Gastrocnemius medialis (tissue), 4 donors: ENCODE data around the gene GNB1.

ENCODE experiments used
- CTCF ChIP-seq, 5 experiments: fragments of 450-650 bp in 3 of 5; fragments of 200-600 bp in 2 of 5; sonication (generic) in 2 of 5; IDR thresholded peaks in 4 of 5; conservative IDR thresholded peaks in 1 of 5; 1 replicate in 4 of 5; 2 replicates in 1 of 5; pipeline ENCODE4 v1.5.1; 2016 to 2019; ENCODE audit warnings: antibody characterized with exemption in 5 of 5, mild to moderate bottlenecking in 3 of 5, moderate library complexity in 3 of 5
- POLR2A ChIP-seq, 2 donors: fragments of 450-650 bp; IDR thresholded peaks; one replicate each; pipeline ENCODE4 v1.6.1; 2017; ENCODE audit warnings: antibody characterized with exemption in 2 of 2, mild to moderate bottlenecking in 2 of 2, moderate library complexity in 2 of 2

GRCh38 chr1:1846386-1846918 lies 44.4 kb downstream of the GNB1 start:
- TF ChIP-seq CTCF (IDR thresholded peaks at IDR 0.05 in 4 of 5, conservative IDR thresholded peaks at IDR 0.05 in 1 of 5) (no peak), POLR2A (IDR thresholded peaks at IDR 0.05) (no peak)
